Measurements from ENCODE around the gene ERFE.

The ERFE gene

GRCh38 chr2:238157506-238158017, 1.2 kb upstream of the ERFE start:
- DNase-seq, result no peak

DNA sequence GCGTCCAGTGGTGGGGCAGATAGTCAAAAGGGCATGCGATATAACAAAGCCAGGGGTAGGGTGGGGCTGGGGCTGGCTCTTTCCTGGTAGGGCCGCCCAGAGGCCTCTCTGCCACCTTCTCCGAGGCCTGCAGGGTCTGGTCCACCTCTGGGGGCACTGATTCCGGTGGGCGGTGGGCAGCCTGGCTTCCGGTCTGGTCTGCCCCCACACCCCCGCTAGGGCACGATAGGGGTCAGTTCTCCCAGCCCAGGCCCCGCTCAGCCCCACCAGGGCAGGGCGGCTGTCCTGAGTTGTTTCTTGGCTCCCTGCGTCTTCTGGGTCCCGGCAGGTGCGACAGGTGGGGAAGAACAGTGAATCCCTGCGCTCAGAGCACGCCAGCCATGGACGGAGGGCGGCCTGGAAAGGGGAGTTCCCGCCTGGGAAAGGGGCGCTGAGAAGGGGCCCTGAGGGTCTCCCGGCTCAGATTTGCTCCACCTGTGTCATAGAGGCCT, 707 bp upstream of the ERFE start:
- no peak for DNase-seq

- DNase-seq, result peak; percentile 17
Observed at GRCh38 chr2:238159071-238159539, 335 bp downstream of the ERFE start.

DNA sequence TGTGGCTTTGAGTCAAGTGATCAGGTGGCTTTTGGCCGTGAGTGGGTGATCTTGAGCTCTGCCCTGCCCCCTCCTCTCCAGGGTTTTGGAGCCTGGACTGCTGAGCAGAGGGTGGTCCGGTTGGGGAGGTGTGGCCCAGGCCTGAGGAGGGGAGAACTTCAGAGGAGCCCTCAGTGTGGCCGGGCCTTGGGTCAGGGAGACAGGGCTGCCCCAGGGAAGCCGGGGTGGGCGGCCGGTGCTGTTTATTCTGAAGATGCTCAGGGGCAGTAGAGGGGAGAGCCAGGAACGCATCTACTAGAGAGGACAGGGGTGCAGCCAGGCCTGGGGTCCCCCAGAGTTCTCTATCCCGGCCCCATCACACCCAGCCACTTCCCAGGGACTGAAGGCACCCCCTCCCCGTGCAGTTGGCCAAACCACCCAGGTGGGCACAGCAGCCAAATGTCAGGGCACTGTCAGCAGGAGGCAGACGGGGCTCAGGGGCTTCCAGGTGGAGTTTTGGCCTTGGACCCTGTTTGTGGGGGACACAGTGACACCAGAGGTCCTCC, 963 bp downstream of the ERFE start:
- DNase-seq, result no peak

- DNase-seq, result peak; percentile 31
Observed at GRCh38 chr2:238160206-238161129, 1.7 kb downstream of the ERFE start.

DNA sequence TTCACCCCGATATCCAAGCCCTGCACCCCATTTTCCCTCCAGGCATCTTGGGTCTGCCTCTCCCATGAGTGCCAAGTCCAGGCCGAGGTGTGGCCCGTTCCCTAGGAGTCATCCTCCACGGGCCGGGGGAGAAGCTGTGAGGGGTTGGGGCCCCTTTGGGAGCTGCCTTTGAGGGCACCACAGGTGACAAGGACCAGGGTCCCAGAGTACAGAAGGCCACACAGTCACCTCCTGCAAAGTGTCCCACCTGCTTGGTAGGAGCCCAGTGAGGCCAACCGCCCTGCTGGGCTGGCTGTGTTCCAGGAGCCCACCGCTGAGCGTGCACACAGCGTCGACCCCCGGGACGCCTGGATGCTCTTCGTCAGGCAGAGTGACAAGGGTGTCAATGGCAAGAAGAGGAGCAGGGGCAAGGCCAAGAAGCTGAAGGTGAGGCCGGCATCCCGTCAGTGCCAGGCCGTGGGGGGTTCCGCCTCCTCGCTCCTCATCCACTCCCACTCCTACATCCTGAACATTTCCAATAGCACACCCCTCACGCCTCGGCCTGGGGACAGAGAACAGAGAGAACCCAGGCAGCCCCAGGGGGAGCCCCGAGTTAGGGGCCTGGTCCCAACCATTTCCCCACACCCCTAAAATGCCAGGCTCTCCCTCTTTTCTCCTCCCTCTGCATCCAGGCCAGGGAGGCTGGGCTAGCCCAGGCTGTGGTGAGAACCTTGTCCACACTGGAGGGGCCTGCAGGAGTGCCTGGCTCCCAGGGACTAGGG, 2.7 kb downstream of the ERFE start:
- DNase-seq, result no peak

DNA sequence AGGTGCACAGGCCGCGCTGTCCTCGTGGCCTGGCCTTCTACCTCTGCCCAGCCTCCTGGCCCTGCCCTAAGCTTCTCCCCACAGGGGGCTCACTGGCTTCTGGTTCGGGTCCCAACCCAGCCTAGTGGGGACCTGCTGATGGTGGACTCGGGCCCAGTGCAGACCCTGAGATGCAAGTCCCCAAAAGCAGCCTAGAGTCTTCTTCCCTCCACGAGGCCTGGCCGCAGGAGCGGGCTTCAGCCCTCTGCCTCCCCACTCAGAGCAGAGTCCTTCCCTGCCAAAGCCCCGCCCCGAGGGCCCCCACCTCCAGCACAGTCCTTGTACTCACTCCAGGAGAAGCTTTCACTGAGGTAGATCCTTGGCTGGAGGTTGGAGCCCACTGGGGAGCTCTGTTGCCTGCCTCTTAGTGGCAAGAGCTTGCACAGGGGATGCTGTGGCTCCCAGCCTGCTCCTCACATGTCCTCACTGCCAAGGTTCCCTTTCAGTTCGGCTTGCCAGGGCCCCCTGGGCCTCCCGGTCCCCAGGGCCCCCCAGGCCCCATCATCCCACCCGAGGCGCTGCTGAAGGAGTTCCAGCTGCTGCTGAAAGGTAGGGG, 3.6 kb downstream of the ERFE start:
- no peak for DNase-seq

DNA sequence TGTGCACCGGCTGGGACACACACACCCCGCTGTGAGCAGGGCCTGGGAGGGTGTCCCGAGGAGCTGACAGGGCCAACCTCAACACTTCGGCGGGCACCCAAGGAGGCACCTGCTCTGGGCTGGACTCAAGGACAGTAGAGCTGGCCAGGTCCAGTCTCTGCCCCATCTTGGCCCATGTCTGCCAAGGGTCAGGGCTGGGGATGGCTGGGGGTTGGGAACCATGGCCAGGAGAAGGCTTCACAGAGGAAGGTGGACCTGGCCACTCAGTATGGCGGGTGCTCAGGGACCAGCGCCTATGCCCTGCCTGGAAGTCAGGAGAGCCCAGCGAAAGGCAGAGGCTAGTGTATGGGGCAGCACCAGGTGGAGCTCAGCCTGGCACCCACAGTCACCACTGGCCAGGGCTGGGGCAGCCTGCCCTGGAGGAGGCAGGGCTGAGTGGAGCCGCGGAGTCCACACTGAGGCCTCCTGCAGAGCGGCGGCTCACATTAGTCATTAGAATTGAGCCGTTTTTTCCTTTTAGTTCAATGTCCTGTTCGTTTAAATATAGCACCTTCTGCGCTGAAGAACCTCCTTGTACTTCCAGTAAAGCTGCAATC, 4.2 kb downstream of the ERFE start:
- DNase-seq, result no peak

GRCh38 chr2:238163481-238164198, 4.9 kb downstream of the ERFE start:
- no peak for DNase-seq

- DNase-seq, result no peak
Observed at GRCh38 chr2:238164906-238165287, 6.1 kb downstream of the ERFE start.

- DNase-seq, result no peak
Observed at GRCh38 chr2:238165288-238165921, 6.6 kb downstream of the ERFE start.

DNA sequence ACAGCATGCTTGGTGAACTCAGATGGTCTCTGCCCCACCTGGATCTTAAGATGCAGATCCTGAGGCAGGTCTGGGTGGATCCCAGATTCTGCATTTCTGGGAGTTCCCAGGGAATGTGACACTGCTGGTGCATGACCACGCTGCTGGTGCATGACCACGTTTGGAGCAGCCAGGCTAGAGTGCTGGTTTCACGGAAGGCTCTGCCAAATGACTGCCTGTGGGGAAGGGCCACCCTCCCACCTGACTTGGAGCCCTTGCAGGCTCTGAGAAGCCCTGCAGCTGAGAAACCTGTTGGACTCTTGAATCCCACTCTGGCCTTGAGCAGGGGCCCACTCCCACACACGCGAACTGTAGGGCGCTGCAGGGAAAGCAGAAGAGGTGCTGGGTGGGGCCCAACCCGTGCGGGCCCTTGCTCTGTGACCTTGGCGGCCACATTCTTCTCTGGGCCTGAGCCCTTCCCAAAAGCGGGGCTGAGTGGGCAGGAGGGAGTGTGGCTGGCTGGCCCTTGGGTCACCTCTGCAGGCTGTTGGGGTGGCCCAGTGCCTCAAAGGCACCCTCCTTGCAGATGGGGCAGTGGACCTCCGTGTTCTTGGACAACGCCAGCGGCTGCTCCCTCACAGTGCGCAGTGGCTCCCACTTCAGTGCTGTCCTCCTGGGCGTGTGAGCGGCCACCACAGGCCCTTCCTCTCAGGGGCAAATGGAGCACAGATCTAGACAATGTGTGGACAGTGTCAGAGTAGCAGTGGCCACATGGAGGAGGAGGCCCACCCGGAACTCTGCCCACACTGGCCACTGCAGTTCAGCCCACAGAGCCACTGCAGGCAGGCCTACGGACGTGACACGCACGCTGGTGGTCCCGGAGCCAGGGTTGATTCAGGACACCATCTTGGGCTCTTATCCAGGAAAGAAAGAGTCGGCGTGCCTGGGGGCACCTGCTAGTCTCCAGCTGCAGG, 7.9 kb downstream of the ERFE start:
- no peak for DNase-seq

DNA sequence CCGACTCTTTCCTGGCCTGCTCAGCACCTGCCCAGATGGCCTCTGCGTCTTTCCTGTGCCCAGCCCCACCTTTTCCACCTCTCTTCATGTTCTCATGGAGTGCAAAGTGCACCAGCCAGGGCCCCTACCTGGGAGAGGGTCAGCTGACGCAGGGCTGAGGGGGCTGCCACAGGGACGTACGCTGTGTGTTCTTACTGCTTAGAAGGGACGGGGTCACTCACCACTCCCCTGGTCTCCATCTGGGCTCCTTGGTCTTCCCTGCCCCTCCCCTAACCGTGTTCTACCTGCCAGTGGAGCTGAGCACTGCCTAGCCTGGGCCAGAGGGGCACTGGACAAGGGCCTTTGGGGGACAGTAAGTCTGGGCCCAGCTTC, 8.6 kb downstream of the ERFE start:
- no peak for DNase-seq

- no peak for DNase-seq
Observed at GRCh38 chr2:238167761-238168160, 9.0 kb downstream of the ERFE start.

DNA sequence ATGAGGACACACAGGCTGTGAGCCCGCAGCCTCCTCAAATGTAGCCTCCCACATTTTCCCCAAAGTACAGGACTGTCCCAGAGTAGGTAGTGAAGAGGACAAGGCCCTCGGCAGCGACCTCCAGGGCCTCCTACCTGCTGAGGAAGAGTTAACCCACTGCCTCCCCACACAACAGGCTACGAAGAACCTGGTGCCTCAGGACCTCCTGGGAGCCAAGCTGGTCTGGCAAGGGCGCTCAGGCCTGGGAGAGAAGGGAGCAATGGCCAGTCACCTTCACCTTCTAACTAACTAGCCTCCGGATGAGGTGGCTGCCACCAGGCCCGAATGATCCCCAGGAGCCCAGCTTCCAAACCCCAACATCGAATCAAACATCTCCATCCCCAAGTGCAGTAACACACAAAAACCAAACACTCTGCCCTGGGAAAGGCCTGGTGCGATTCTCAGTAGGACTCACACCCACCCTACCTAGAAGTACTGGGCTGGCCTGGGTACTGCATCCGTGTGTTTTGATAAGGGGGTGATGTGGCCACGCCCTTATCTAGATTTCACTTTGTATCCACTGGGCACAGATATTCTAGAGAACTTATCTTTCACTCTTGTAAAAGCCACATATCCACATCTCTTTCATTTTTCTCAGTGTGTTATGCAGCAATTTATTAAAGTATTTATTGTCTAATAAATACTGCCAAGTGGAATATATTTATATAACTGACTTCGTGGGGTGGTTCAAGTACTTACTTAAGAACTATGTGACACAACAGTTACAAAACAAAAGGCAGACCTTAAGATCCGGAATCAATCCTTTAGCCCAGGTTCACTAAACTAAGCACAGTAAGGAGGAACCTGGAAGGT, 9.7 kb downstream of the ERFE start:
- DNase-seq, result no peak

DNA sequence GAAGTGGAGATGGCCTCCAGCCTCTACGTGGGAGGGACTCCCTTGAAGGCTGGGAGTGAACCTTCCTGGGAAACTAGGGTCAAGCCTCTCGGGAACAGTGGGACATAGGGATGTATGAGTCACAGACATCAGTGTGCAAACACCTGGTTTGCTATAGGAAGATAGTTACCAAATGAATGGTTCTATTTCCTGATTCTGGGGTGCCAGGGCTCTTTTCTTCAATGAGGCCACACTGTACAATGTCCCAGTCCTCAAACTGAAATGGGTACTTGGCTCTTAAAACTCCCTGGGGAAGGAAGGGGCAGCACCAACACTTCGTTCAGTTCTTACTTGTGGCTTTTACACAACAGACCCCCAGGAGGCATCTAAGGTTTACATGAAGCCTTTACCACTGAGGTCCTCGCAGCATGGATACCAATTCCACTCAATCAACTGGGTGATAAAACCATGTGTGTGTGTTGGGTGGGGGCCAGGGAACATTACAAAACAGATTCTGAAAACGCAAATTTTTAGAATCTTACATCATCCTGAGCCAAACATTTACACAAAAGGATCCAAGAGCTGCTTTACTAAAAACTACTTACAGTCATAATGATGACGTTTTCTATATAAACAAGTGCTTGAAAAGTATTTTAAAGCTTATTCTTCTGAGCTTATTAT, 10.4 kb downstream of the ERFE start:
- no peak for DNase-seq

- no peak for DNase-seq
Observed at GRCh38 chr2:238169708-238170251, 11.0 kb downstream of the ERFE start.

GRCh38 chr2:238170386-238171071, 11.8 kb downstream of the ERFE start:
- DNase-seq, result no peak
